Measurements from ENCODE around the gene PLAGL1.

DNA sequence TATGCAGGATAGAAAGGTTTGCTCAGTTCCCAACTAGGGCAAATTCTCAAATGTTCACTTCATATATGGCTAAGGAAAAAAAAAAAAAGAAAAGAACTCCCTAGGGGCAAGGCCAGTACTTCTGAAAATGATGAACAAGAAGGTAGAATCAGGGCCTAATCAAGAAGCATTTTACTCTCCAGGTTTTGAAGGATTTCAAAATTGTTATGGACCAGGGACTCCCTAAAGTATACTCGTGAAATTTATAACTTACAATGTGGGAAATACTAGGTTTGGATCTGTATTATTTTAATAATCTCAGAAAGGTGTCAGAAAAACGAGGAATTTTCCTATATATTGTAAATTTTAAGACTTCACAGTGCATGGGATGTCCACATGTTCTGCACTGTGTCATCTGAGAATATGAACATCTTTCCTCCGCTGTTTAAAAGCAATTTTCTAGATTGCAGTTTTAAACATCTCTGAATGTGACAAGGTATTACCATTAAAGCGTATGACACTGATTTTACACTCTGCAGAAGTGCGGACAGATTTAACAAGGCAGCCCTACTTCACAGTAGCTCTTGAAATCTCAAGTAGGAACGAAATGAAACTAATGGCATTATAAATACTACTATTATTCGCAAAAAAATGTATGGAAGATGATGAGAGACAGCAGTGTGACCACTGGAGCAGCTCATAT, 14.0 kb downstream of the PLAGL1 start:
- TF ChIP-seq POLR2A (IDR thresholded peaks at IDR 0.05) = no peak
- TF ChIP-seq CTCF (IDR thresholded peaks at IDR 0.05) = no peak

Measured in lower leg skin (tissue), 3 donors.